Muscle of leg (tissue), 11 donors: ENCODE measurements around the gene EXOG. TPM values are rescaled to one million over a fixed set of nuclear protein-coding genes. Genes with fewer than 3 reads are reported as not detected.
"Not testable (repeated sequence)": the region's sequence is repeated elsewhere in the genome, so short reads cannot be mapped to it uniquely, and the experiment has no call there.

Experiments used
- DNase-seq: peaks from one replicate; pipeline ENCODE4 v3.0.0; 2013
- H3K27ac ChIP-seq: one replicate; pipeline ENCODE4 v1.5.1; 2013; ENCODE audit warnings: mild to moderate bottlenecking, low read length, control low read depth
- H3K27me3 ChIP-seq: one replicate; pipeline ENCODE4 v1.6.1; 2013; ENCODE audit warnings: low read length; ENCODE audit not compliant: control insufficient read depth, insufficient read depth
- H3K36me3 ChIP-seq: one replicate; pipeline ENCODE4 v1.6.1; 2013; ENCODE audit warnings: low read length; ENCODE audit not compliant: control insufficient read depth, insufficient read depth
- H3K4me1 ChIP-seq: one replicate; pipeline ENCODE4 v1.6.1; 2013; ENCODE audit warnings: low read length; ENCODE audit not compliant: control insufficient read depth, insufficient read depth
- H3K4me3 ChIP-seq: one replicate; pipeline ENCODE4 v1.5.1; 2013; ENCODE audit warnings: low read length, control low read depth
- H3K9me3 ChIP-seq: replicated peaks from 2 replicates; pipeline ENCODE4 v1.6.1; 2013; ENCODE audit warnings: low read depth, low read length; ENCODE audit not compliant: control insufficient read depth
- WGBS: methylation state at CpG from one replicate; pipeline ENCODE4 v1.1.5; 2013; ENCODE audit warnings: missing lambda C conversion rate; ENCODE audit not compliant: insufficient coverage; 5-methylcytosine and 5-hydroxymethylcytosine counted together
- polyA plus RNA-seq, 8 donors: library from polyadenylated mRNA; unstranded; fragments of 120-200 nt; gene quantifications; one replicate each; pipeline versions ENCODE4 v1.2.1 to v1.2.3, GENCODE V29; 2013; ENCODE audit warnings: inconsistent platforms in 1 of 8, low replicate concordance in 1 of 8; ENCODE audit not compliant: insufficient read length in 8 of 8, insufficient read depth in 1 of 8
- total RNA-seq: library from RNA; stranded (reverse); fragments of 120-200 nt; gene quantifications from one replicate; pipeline ENCODE4 v1.2.4, GENCODE V29; 2013

Gene EXOG
- total and polyA plus RNA-seq, 9 donors: 11.0 to 24.1 (median 15.6) TPM

GRCh38 chr3:38563070-38563885 is 67.1 kb downstream of the EXOG start:
- no peak overlapping the region for H3K4me3 ChIP-seq
- DNase-seq: no peak
- 77% methylated on average over 11 of the region's 15 CpGs for WGBS
- H3K9me3 ChIP-seq: no peaks in the 10 kb centered on the region
- no peak overlapping the region for H3K27ac ChIP-seq
- no peaks in the 10 kb centered on the region for H3K36me3 ChIP-seq
- no peaks in the 10 kb centered on the region for H3K4me1 ChIP-seq
- no peaks in the 10 kb centered on the region for H3K27me3 ChIP-seq

- WGBS: 79% methylated on average over 10 of the region's 10 CpGs
- Histone ChIP-seq H3K4me3 (no peak overlapping the region), H3K4me1 (no peaks in the 10 kb centered on the region), H3K36me3 (no peaks in the 10 kb centered on the region), H3K27me3 (no peaks in the 10 kb centered on the region), H3K27ac (no peak overlapping the region), H3K9me3 (no peaks in the 10 kb centered on the region)
- DNase-seq: no peak
These were observed 67.7 kb downstream of the EXOG start for GRCh38 chr3:38563886-38564270.

GRCh38 chr3:38564631-38565338 is 68.6 kb downstream of the EXOG start:
- 88% methylated on average over 4 of the region's 6 CpGs for WGBS
- no peak overlapping the region for H3K4me3 ChIP-seq
- DNase-seq: no peak

GRCh38 chr3:38565339-38566214 is 69.4 kb downstream of the EXOG start:
- no peak for DNase-seq
- H3K4me3 ChIP-seq: no peak overlapping the region
- H3K4me1 ChIP-seq: no peaks in the 10 kb centered on the region
- H3K27ac ChIP-seq: no peak overlapping the region
- no peaks in the 10 kb centered on the region for H3K36me3 ChIP-seq
- no peaks in the 10 kb centered on the region for H3K9me3 ChIP-seq
- H3K27me3 ChIP-seq: no peaks in the 10 kb centered on the region
- 90% methylated on average over 12 of the region's 13 CpGs for WGBS

More at GRCh38 chr3:38564631-38565338, 68.6 kb downstream of the EXOG start:
- H3K36me3 ChIP-seq: no peaks in the 10 kb centered on the region
- no peaks in the 10 kb centered on the region for H3K9me3 ChIP-seq
- H3K27me3 ChIP-seq: no peaks in the 10 kb centered on the region
- H3K27ac ChIP-seq: no peak overlapping the region
- H3K4me1 ChIP-seq: no peaks in the 10 kb centered on the region

- H3K36me3 ChIP-seq: no peaks in the 10 kb centered on the region
- H3K4me1 ChIP-seq: no peaks in the 10 kb centered on the region
- no peak overlapping the region for H3K4me3 ChIP-seq
- no peak overlapping the region for H3K27ac ChIP-seq
- no peak for DNase-seq
- no peaks in the 10 kb centered on the region for H3K9me3 ChIP-seq
- no peaks in the 10 kb centered on the region for H3K27me3 ChIP-seq
- 87% methylated on average over 13 of the region's 13 CpGs for WGBS
These were observed 70.0 kb downstream of the EXOG start for GRCh38 chr3:38566215-38566528.

GRCh38 chr3:38566794-38567193 is 70.7 kb downstream of the EXOG start:
- H3K4me3 ChIP-seq, H3K36me3 ChIP-seq, H3K27ac ChIP-seq, H3K9me3 ChIP-seq, H3K27me3 ChIP-seq, H3K4me1 ChIP-seq, DNase-seq: not testable (repeated sequence)
- 92% methylated on average over 7 of the region's 7 CpGs for WGBS

- WGBS: 76% methylated on average over 4 of the region's 4 CpGs
- DNase-seq: no peak
These were observed 71.4 kb downstream of the EXOG start for GRCh38 chr3:38567498-38567897.

GRCh38 chr3:38573111-38573510 is 77.0 kb downstream of the EXOG start:
- Histone ChIP-seq H3K9me3 (peaks cover 2% of the 10 kb centered on the region), H3K27ac (no peak overlapping the region), H3K4me1 (no peaks in the 10 kb centered on the region), H3K27me3 (no peaks in the 10 kb centered on the region), H3K4me3 (no peak overlapping the region), H3K36me3 (no peaks in the 10 kb centered on the region)
- 80% methylated on average over 2 of the region's 3 CpGs for WGBS
- DNase-seq: no peak

More at GRCh38 chr3:38567498-38567897, 71.4 kb downstream of the EXOG start:
- Histone ChIP-seq H3K27ac (no peak overlapping the region), H3K4me1 (no peaks in the 10 kb centered on the region), H3K9me3 (no peaks in the 10 kb centered on the region), H3K27me3 (no peaks in the 10 kb centered on the region), H3K36me3 (no peaks in the 10 kb centered on the region), H3K4me3 (no peak overlapping the region)

- H3K4me1 ChIP-seq: peaks cover 2% of the 10 kb centered on the region
- no peak overlapping the region for H3K4me3 ChIP-seq
- H3K9me3 ChIP-seq: peaks cover 2% of the 10 kb centered on the region
- no peaks in the 10 kb centered on the region for H3K27me3 ChIP-seq
- DNase-seq: no peak
- H3K27ac ChIP-seq: no peak overlapping the region
- H3K36me3 ChIP-seq: no peaks in the 10 kb centered on the region
- WGBS: 60% methylated on average over 3 of the region's 3 CpGs
These were observed 77.4 kb downstream of the EXOG start for GRCh38 chr3:38573556-38573955.
